GM12892 (cell line): ENCODE measurements around the gene MYH14.

Experiments
- POLR2A ChIP-seq: IDR thresholded peaks from 2 replicates; pipeline ENCODE4 v1.6.1; 2011; ENCODE audit warnings: low read depth, low read length, control low read depth
- POLR2AphosphoS5 ChIP-seq: IDR thresholded peaks from 2 replicates; pipeline ENCODE4 v1.6.1; 2011; ENCODE audit warnings: low read depth, low read length, control low read depth

GRCh38 chr19:50322234-50322633, 118.8 kb downstream of the MYH14 start:
- no peak for TF ChIP-seq POLR2AphosphoS5
- TF ChIP-seq POLR2A = no peak
